Measurements from ENCODE around the gene ABLIM2. TPM values are rescaled to one million over a fixed set of nuclear protein-coding genes. Genes with fewer than 3 reads are reported as not detected.

ABLIM2 gene
- total RNA-seq, 1 experiment from 2014 or later = 6.1 TPM

GRCh38 chr4:8025668-8026067, 132.9 kb downstream of the ABLIM2 start:
- H2AFZ ChIP-seq (ENCODE audit: low read depth, low read length, poor library complexity, severe bottlenecking) = no peak overlapping the region
- CTCF ChIA-PET = no interaction called here
- H3K36me3 ChIP-seq (ENCODE audit: control insufficient read depth in 1 of 2, insufficient read depth in 2 of 2, low read length in 2 of 2) = no peaks in the 10 kb centered on the region
- H3K4me2 ChIP-seq (ENCODE audit: low read length) = no peak overlapping the region
- TF ChIP-seq ELF1 (IDR thresholded peaks at IDR 0.05; ENCODE audit: borderline replicate concordance, low read depth) = no peak
- no peak for TF ChIP-seq ATF3 (IDR thresholded peaks at IDR 0.05)
- no peak for TF ChIP-seq SP1 (IDR thresholded peaks at IDR 0.05; ENCODE audit: low read depth)
- TF ChIP-seq SIN3A (IDR thresholded peaks at IDR 0.05; ENCODE audit: low read depth) = no peak
- TF ChIP-seq ZNF274 (IDR thresholded peaks at IDR 0.05; ENCODE audit: low read depth, low read length) = no peak
- TF ChIP-seq JUND (IDR thresholded peaks at IDR 0.05) = no peak
- no peak for TF ChIP-seq REST (IDR thresholded peaks at IDR 0.05; ENCODE audit: low read depth)
- TF ChIP-seq TCF7L2 (IDR thresholded peaks at IDR 0.05; ENCODE audit: borderline replicate concordance, extremely low read depth, insufficient read depth, insufficient read length) = no peak
- no peak for TF ChIP-seq ZFX (IDR thresholded peaks at IDR 0.05)
- TF ChIP-seq RAD21 (IDR thresholded peaks at IDR 0.05; ENCODE audit: low read depth) = no peak
- TF ChIP-seq EGR1 (IDR thresholded peaks at IDR 0.05; ENCODE audit: low read depth) = no peak
- TF ChIP-seq EZH2 (IDR thresholded peaks at IDR 0.05) = no peak
- TF ChIP-seq ZBTB33 (IDR thresholded peaks at IDR 0.05; ENCODE audit: extremely low read depth, insufficient replicate concordance, low read length) = no peak
- TF ChIP-seq POLR2AphosphoS5 (IDR thresholded peaks at IDR 0.05; ENCODE audit: low read depth, low read length) = no peak
- TF ChIP-seq CBX3 (IDR thresholded peaks at IDR 0.05; ENCODE audit: low read depth) = no peak
- TF ChIP-seq CTCF (IDR thresholded peaks at IDR 0.05 in 2 of 3, conservative IDR thresholded peaks at IDR 0.05 in 1 of 3; ENCODE audit: borderline replicate concordance in 1 of 3, insufficient read depth in 1 of 3, low read depth in 2 of 3, low read length in 2 of 3) = no peak
- no peak for TF ChIP-seq CEBPB (IDR thresholded peaks at IDR 0.05; ENCODE audit: low read depth)
- no peak for TF ChIP-seq EZH2phosphoT487 (IDR thresholded peaks at IDR 0.05; ENCODE audit: borderline replicate concordance)
- H3K9me2 ChIP-seq (ENCODE audit: insufficient read depth) = no peaks in the 10 kb centered on the region
- H3K4me3 ChIP-seq (replicated peaks in 1 of 2; ENCODE audit: low read depth in 1 of 2, low read length in 2 of 2) = no peak overlapping the region
- ATAC-seq (no peak), DNase-seq (ENCODE audit: low read depth, low spot score) (no peak)
- intact Hi-C loops (cut with micrococcal nuclease) = no loop called here
- H3K27ac ChIP-seq (ENCODE audit: low read depth, low read length) = no peak overlapping the region
- H3K4me1 ChIP-seq (ENCODE audit: control insufficient read depth in 1 of 2, insufficient read depth in 2 of 2, low read length in 2 of 2) = peaks cover 0 to 18% of the 10 kb centered on the region in 2 experiments; a peak in 3 of 4 replicates
- no peak overlapping the region for H3K9ac ChIP-seq (ENCODE audit: low read length)
- H3K9me3 ChIP-seq (ENCODE audit: control insufficient read depth in 1 of 2, insufficient read depth in 1 of 2, low read depth in 1 of 2, low read length in 2 of 2) = no peaks in the 10 kb centered on the region
- POLR2A ChIA-PET = no interaction called here
- no peaks in the 10 kb centered on the region for H4K20me1 ChIP-seq (ENCODE audit: insufficient read depth)
- no TSS peak for BruUV-seq (replicated peaks)
- no peaks in the 10 kb centered on the region for H3K79me2 ChIP-seq (ENCODE audit: insufficient read depth, low read length)
- no peaks in the 10 kb centered on the region for H3K27me3 ChIP-seq (ENCODE audit: insufficient read depth, low read length)
- RAD21 ChIA-PET (ENCODE audit: low non-redundant PET in 1 of 2, low total read pairs in 2 of 2, uncharacterized antibody in 2 of 2, unreplicated experiment in 2 of 2) = no interaction called here
